HepG2 (cell line): ENCODE measurements around the gene STK10. TPM values are rescaled to one million over a fixed set of nuclear protein-coding genes. Genes with fewer than 3 reads are reported as not detected.

Experiments
- ARNT ChIP-seq: fragments of 450-650 bp; IDR thresholded peaks from 2 replicates; pipeline ENCODE4 v1.6.1; 2017
- ATF2 ChIP-seq: sonication (generic); formaldehyde crosslinking; IDR thresholded peaks from 2 replicates; pipeline ENCODE4 v1.4.0; 2020; ENCODE audit warnings: missing genetic modification reagents
- CHCHD3 ChIP-seq: sonication (generic); formaldehyde crosslinking; IDR thresholded peaks from 2 replicates; pipeline ENCODE4 v1.8.0; 2022; ENCODE audit warnings: mild to moderate bottlenecking, missing genetic modification reagents, moderate library complexity
- FOXM1 ChIP-seq: sonication (generic); formaldehyde crosslinking; IDR thresholded peaks from 2 replicates; pipeline ENCODE4 v1.5.0; 2020; ENCODE audit warnings: missing genetic modification reagents
- GATAD1 ChIP-seq: IDR thresholded peaks from 2 replicates; pipeline ENCODE4 v1.6.1; 2016; ENCODE audit warnings: missing genetic modification reagents, missing compliant biosample characterization
- GLMP ChIP-seq: sonication (generic); formaldehyde crosslinking; IDR thresholded peaks from 2 replicates; pipeline ENCODE4 v1.9.0; 2021; ENCODE audit warnings: missing genetic modification reagents, mild to moderate bottlenecking, borderline replicate concordance
- JDP2 ChIP-seq: sonication (generic); formaldehyde crosslinking; IDR thresholded peaks from 2 replicates; pipeline ENCODE4 v1.8.1; 2022; ENCODE audit warnings: missing genetic modification reagents, borderline replicate concordance
- KLF6 ChIP-seq: IDR thresholded peaks from 2 replicates; pipeline ENCODE4 v1.8.0; 2016; ENCODE audit warnings: missing biosample characterization, missing genetic modification reagents
- PTBP1 ChIP-seq: fragments of 200-400 bp; formaldehyde crosslinking; IDR thresholded peaks from 2 replicates; pipeline ENCODE4 v1.6.1; 2018; ENCODE audit warnings: low read length, low read depth; ENCODE audit not compliant: poor library complexity, severe bottlenecking
- ZFP90 ChIP-seq: sonication (generic); formaldehyde crosslinking; IDR thresholded peaks from 2 replicates; pipeline ENCODE4 v1.8.0; 2022; ENCODE audit warnings: missing genetic modification reagents, mild to moderate bottlenecking, inconsistent platforms, borderline replicate concordance
- ZMYM2 ChIP-seq: sonication (generic); formaldehyde crosslinking; IDR thresholded peaks from 2 replicates; pipeline ENCODE4 v1.8.0; 2022; ENCODE audit warnings: mild to moderate bottlenecking, missing genetic modification reagents
- ZNF30 ChIP-seq: sonication (generic); formaldehyde crosslinking; IDR thresholded peaks from 2 replicates; pipeline ENCODE4 v1.5.0; 2020; ENCODE audit warnings: mild to moderate bottlenecking, missing genetic modification reagents
- ZNF713 ChIP-seq: sonication (generic); formaldehyde crosslinking; IDR thresholded peaks from 2 replicates; pipeline ENCODE4 v1.4.0; 2020; ENCODE audit warnings: mild to moderate bottlenecking, missing genetic modification reagents
- polyA plus RNA-seq, 8 experiments: library from polyadenylated mRNA; depleted of rRNA in 3 of 8; stranded (reverse) in 7 of 8; unstranded in 1 of 8; fragments of >200 nt; fragmentation: Illumina TruSeq in 4 of 8; extraction: Trizol in 4 of 8; gene quantifications; 2 replicates each; pipeline versions ENCODE4 v1.2.1 to v1.2.3, GENCODE V29; 2011 to 2016; ENCODE audit warnings: low read depth in 4 of 8, missing spikeins in 1 of 8, mixed read lengths in 1 of 8; ENCODE audit not compliant: insufficient read depth in 1 of 8
- total RNA-seq, 5 experiments: library from RNA; depleted of rRNA; stranded (reverse); fragments of >200 nt; fragmentation: Illumina TruSeq; extraction: Trizol; gene quantifications; 2 replicates each; pipeline ENCODE4 v1.2.3, GENCODE V29; 2016; ENCODE audit warnings: low read depth in 1 of 5
- TF ChIP-seq, protein P1 (sequence below): sonication (generic); formaldehyde crosslinking; IDR thresholded peaks from 2 replicates; pipeline ENCODE4 v1.4.0; 2020; ENCODE audit warnings: missing genetic modification reagents
- TF ChIP-seq, protein P2 (sequence below): sonication (generic); formaldehyde crosslinking; IDR thresholded peaks from 2 replicates; pipeline ENCODE4 v1.4.0; 2020; ENCODE audit warnings: missing genetic modification reagents, borderline replicate concordance
- TF ChIP-seq, protein P3 (sequence below): IDR thresholded peaks from 2 replicates; pipeline ENCODE4 v1.6.1; 2016; ENCODE audit warnings: missing genetic modification reagents, missing compliant biosample characterization
- TF ChIP-seq, protein P4 (sequence below): IDR thresholded peaks from 2 replicates; pipeline ENCODE4 v1.6.1; 2016; ENCODE audit warnings: low read depth

Gene STK10
- total and polyA plus RNA-seq, 2 of the 13 experiments (the other 11 are each of a cell fraction or from before 2014, with no cell fraction given): 7.0 to 7.2 TPM

- TF ChIP-seq, protein P1, sequence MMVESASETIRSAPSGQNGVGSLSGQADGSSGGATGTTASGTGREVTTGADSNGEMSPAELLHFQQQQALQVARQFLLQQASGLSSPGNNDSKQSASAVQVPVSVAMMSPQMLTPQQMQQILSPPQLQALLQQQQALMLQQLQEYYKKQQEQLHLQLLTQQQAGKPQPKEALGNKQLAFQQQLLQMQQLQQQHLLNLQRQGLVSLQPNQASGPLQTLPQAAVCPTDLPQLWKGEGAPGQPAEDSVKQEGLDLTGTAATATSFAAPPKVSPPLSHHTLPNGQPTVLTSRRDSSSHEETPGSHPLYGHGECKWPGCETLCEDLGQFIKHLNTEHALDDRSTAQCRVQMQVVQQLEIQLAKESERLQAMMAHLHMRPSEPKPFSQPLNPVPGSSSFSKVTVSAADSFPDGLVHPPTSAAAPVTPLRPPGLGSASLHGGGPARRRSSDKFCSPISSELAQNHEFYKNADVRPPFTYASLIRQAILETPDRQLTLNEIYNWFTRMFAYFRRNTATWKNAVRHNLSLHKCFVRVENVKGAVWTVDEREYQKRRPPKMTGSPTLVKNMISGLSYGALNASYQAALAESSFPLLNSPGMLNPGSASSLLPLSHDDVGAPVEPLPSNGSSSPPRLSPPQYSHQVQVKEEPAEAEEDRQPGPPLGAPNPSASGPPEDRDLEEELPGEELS (CRISPR knock-in tag): peak; percentile 49; the same call in 1 of the 2 replicates
- TF ChIP-seq, protein P2, sequence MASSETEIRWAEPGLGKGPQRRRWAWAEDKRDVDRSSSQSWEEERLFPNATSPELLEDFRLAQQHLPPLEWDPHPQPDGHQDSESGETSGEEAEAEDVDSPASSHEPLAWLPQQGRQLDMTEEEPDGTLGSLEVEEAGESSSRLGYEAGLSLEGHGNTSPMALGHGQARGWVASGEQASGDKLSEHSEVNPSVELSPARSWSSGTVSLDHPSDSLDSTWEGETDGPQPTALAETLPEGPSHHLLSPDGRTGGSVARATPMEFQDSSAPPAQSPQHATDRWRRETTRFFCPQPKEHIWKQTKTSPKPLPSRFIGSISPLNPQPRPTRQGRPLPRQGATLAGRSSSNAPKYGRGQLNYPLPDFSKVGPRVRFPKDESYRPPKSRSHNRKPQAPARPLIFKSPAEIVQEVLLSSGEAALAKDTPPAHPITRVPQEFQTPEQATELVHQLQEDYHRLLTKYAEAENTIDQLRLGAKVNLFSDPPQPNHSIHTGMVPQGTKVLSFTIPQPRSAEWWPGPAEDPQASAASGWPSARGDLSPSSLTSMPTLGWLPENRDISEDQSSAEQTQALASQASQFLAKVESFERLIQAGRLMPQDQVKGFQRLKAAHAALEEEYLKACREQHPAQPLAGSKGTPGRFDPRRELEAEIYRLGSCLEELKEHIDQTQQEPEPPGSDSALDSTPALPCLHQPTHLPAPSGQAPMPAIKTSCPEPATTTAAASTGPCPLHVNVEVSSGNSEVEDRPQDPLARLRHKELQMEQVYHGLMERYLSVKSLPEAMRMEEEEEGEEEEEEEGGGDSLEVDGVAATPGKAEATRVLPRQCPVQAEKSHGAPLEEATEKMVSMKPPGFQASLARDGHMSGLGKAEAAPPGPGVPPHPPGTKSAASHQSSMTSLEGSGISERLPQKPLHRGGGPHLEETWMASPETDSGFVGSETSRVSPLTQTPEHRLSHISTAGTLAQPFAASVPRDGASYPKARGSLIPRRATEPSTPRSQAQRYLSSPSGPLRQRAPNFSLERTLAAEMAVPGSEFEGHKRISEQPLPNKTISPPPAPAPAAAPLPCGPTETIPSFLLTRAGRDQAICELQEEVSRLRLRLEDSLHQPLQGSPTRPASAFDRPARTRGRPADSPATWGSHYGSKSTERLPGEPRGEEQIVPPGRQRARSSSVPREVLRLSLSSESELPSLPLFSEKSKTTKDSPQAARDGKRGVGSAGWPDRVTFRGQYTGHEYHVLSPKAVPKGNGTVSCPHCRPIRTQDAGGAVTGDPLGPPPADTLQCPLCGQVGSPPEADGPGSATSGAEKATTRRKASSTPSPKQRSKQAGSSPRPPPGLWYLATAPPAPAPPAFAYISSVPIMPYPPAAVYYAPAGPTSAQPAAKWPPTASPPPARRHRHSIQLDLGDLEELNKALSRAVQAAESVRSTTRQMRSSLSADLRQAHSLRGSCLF: no peak
- TF ChIP-seq ZNF713 (no peak), FOXM1 (no peak), GATAD1 (CRISPR knock-in tag) (peak; percentile 42; the same call in 1 of the 2 replicates), CHCHD3 (CRISPR knock-in tag) (no peak), ZFP90 (CRISPR knock-in tag) (peak; percentile 40; the same call in 1 of the 2 replicates), JDP2 (CRISPR knock-in tag) (no peak), ZNF30 (CRISPR knock-in tag) (no peak), KLF6 (CRISPR knock-in tag) (no peak), ZMYM2 (CRISPR knock-in tag) (peak; percentile 65; the same call in 1 of the 2 replicates), PTBP1 (no peak), ARNT (no peak), ATF2 (CRISPR knock-in tag) (peak; percentile 51; the same call in 1 of the 2 replicates), GLMP (CRISPR knock-in tag) (no peak)
- TF ChIP-seq, protein P3, sequence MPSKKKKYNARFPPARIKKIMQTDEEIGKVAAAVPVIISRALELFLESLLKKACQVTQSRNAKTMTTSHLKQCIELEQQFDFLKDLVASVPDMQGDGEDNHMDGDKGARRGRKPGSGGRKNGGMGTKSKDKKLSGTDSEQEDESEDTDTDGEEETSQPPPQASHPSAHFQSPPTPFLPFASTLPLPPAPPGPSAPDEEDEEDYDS: no peak
- TF ChIP-seq, protein P4, sequence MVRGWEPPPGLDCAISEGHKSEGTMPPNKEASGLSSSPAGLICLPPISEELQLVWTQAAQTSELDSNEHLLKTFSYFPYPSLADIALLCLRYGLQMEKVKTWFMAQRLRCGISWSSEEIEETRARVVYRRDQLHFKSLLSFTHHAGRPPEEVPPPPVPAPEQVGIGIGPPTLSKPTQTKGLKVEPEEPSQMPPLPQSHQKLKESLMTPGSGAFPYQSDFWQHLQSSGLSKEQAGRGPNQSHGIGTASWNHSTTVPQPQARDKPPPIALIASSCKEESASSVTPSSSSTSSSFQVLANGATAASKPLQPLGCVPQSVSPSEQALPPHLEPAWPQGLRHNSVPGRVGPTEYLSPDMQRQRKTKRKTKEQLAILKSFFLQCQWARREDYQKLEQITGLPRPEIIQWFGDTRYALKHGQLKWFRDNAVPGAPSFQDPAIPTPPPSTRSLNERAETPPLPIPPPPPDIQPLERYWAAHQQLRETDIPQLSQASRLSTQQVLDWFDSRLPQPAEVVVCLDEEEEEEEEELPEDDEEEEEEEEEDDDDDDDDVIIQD (CRISPR knock-in tag): peak; percentile 46; the same call in 1 of the 2 replicates
Measured at GRCh38 chr5:172188033-172188892, at the start of gene STK10 (continued).
